ENCODE results near the gene SLC17A4.

Gene SLC17A4

GRCh38 chr6:25727028-25727427 is 27.5 kb upstream of the SLC17A4 start:
- Histone ChIP-seq H3K4me2 (ENCODE audit: low read depth, low read length) (no peak overlapping the region), H3K36me3 (replicated peaks; ENCODE audit: insufficient read depth, low read length) (no peaks in the 10 kb centered on the region), H2AFZ (ENCODE audit: low read length) (no peak overlapping the region), H3K9me2 (replicated peaks; ENCODE audit: insufficient read depth, low read length) (no peaks in the 10 kb centered on the region), H3K4me1 (ENCODE audit: low read length) (no peaks in the 10 kb centered on the region), H3K79me2 (ENCODE audit: low read length) (no peaks in the 10 kb centered on the region), H3K4me3 (ENCODE audit: low read length) (no peak overlapping the region), H3K9me3 (replicated peaks; ENCODE audit: insufficient read depth, low read length) (no peaks in the 10 kb centered on the region), H3K9ac (ENCODE audit: low read length) (no peak overlapping the region), H3K27ac (ENCODE audit: low read length) (no peak overlapping the region), H3F3A (ENCODE audit: insufficient read depth, low read length) (no peaks in the 10 kb centered on the region), H4K20me1 (ENCODE audit: insufficient read depth, low read length) (no peaks in the 10 kb centered on the region), H3K27me3 (replicated peaks; ENCODE audit: insufficient read depth, low read length) (no peaks in the 10 kb centered on the region)
- no peak for DNase-seq
- TF ChIP-seq CTCF (IDR thresholded peaks at IDR 0.05; ENCODE audit: low read length) (no peak), EZH2phosphoT487 (IDR thresholded peaks at IDR 0.05; ENCODE audit: low read length) (no peak), EZH2 (optimal IDR thresholded peaks at IDR 0.05; ENCODE audit: low read depth, low read length) (no peak)

- Histone ChIP-seq H3K9ac (ENCODE audit: low read length) (no peak overlapping the region), H3K4me3 (ENCODE audit: low read length) (no peak overlapping the region), H2AFZ (ENCODE audit: low read length) (no peak overlapping the region), H4K20me1 (ENCODE audit: insufficient read depth, low read length) (no peaks in the 10 kb centered on the region), H3K79me2 (ENCODE audit: low read length) (no peaks in the 10 kb centered on the region), H3K9me3 (replicated peaks; ENCODE audit: insufficient read depth, low read length) (no peaks in the 10 kb centered on the region), H3K27me3 (replicated peaks; ENCODE audit: insufficient read depth, low read length) (no peaks in the 10 kb centered on the region), H3K27ac (ENCODE audit: low read length) (no peak overlapping the region), H3F3A (ENCODE audit: insufficient read depth, low read length) (no peaks in the 10 kb centered on the region), H3K4me2 (ENCODE audit: low read depth, low read length) (no peak overlapping the region), H3K4me1 (ENCODE audit: low read length) (no peaks in the 10 kb centered on the region), H3K36me3 (replicated peaks; ENCODE audit: insufficient read depth, low read length) (no peaks in the 10 kb centered on the region), H3K9me2 (replicated peaks; ENCODE audit: insufficient read depth, low read length) (no peaks in the 10 kb centered on the region)
- DNase-seq, result no peak
- TF ChIP-seq CTCF (IDR thresholded peaks at IDR 0.05; ENCODE audit: low read length) (no peak), EZH2 (optimal IDR thresholded peaks at IDR 0.05; ENCODE audit: low read depth, low read length) (no peak), EZH2phosphoT487 (IDR thresholded peaks at IDR 0.05; ENCODE audit: low read length) (no peak)
Observed at GRCh38 chr6:25730907-25731306, 23.6 kb upstream of the SLC17A4 start.

GRCh38 chr6:25731721-25732120 is 22.8 kb upstream of the SLC17A4 start:
- no peak for DNase-seq
- Histone ChIP-seq H3K27me3 (replicated peaks; ENCODE audit: insufficient read depth, low read length) (no peaks in the 10 kb centered on the region), H3K27ac (ENCODE audit: low read length) (no peak overlapping the region), H3K4me1 (ENCODE audit: low read length) (no peaks in the 10 kb centered on the region), H3K9me3 (replicated peaks; ENCODE audit: insufficient read depth, low read length) (no peaks in the 10 kb centered on the region), H4K20me1 (ENCODE audit: insufficient read depth, low read length) (no peaks in the 10 kb centered on the region), H3K36me3 (replicated peaks; ENCODE audit: insufficient read depth, low read length) (no peaks in the 10 kb centered on the region), H3F3A (ENCODE audit: insufficient read depth, low read length) (no peaks in the 10 kb centered on the region), H2AFZ (ENCODE audit: low read length) (no peak overlapping the region), H3K79me2 (ENCODE audit: low read length) (no peaks in the 10 kb centered on the region), H3K4me3 (ENCODE audit: low read length) (no peak overlapping the region), H3K4me2 (ENCODE audit: low read depth, low read length) (no peak overlapping the region), H3K9me2 (replicated peaks; ENCODE audit: insufficient read depth, low read length) (no peaks in the 10 kb centered on the region), H3K9ac (ENCODE audit: low read length) (no peak overlapping the region)
- TF ChIP-seq EZH2 (optimal IDR thresholded peaks at IDR 0.05; ENCODE audit: low read depth, low read length) (no peak), CTCF (IDR thresholded peaks at IDR 0.05; ENCODE audit: low read length) (no peak), EZH2phosphoT487 (IDR thresholded peaks at IDR 0.05; ENCODE audit: low read length) (no peak)

Measured in MM.1S (cell line).